ENCODE data around the gene MINDY4B.

DNA sequence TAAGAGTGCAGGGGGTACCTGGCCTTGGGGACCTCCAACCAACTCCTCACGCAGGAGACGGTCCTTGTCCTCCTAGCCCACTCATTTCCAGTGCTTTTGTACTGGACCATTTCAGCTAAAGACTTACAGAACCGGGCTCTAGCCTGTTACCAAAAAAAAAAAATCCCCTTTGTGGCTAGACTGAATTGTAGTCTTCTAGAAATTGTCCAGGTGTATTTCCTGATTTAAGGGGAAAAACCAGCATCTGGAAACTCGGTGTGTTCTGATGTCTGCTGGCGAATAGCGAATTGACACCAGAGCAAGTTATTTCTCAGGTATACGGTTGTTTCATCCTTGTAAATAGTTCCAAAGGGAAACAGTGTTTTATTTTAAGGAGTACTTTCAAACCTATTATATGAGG lies 21.1 kb upstream of the MINDY4B start:
- TF ChIP-seq CTCF (IDR thresholded peaks at IDR 0.05) (no peak), POLR2A (IDR thresholded peaks at IDR 0.05) (no peak)
